Mammary epithelial cell (primary cell): Measurements from ENCODE around the gene POU2F1.

Experiments
- EZH2 ChIP-seq: IDR thresholded peaks from 2 replicates; pipeline ENCODE4 v1.6.1; 2012; ENCODE audit warnings: low read length, inconsistent platforms, borderline replicate concordance
- TF ChIP-seq, protein P1 (sequence below), 2 donors: IDR thresholded peaks in 1 of 2; conservative IDR thresholded peaks in 1 of 2; 2 replicates each; pipeline ENCODE4 v1.5.1; 2011 to 2012; ENCODE audit warnings: inconsistent platforms in 2 of 2, low read length in 2 of 2, mild to moderate bottlenecking in 2 of 2, control low read depth in 1 of 2, low read depth in 1 of 2; ENCODE audit not compliant: insufficient read depth in 1 of 2; ENCODE audit errors: extremely low read depth in 1 of 2

GRCh38 chr1:167465018-167465417, 244.3 kb downstream of the POU2F1 start:
- TF ChIP-seq, protein P1, sequence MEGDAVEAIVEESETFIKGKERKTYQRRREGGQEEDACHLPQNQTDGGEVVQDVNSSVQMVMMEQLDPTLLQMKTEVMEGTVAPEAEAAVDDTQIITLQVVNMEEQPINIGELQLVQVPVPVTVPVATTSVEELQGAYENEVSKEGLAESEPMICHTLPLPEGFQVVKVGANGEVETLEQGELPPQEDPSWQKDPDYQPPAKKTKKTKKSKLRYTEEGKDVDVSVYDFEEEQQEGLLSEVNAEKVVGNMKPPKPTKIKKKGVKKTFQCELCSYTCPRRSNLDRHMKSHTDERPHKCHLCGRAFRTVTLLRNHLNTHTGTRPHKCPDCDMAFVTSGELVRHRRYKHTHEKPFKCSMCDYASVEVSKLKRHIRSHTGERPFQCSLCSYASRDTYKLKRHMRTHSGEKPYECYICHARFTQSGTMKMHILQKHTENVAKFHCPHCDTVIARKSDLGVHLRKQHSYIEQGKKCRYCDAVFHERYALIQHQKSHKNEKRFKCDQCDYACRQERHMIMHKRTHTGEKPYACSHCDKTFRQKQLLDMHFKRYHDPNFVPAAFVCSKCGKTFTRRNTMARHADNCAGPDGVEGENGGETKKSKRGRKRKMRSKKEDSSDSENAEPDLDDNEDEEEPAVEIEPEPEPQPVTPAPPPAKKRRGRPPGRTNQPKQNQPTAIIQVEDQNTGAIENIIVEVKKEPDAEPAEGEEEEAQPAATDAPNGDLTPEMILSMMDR (conservative IDR thresholded peaks at IDR 0.05 in 1 of 2, IDR thresholded peaks at IDR 0.05 in 1 of 2; ENCODE audit: extremely low read depth in 1 of 2, insufficient read depth in 1 of 2, low read depth in 1 of 2, low read length in 2 of 2), result no peak
- no peak for TF ChIP-seq EZH2
